K562 (cell line): ENCODE measurements around the gene ZNRF1. TPM values are rescaled to one million over a fixed set of nuclear protein-coding genes. Genes with fewer than 3 reads are reported as not detected.

Experiments used
- ATAC-seq: fragments of 200-7000 bp; cut with Tn5 transposase; 3 replicates; pipeline ENCODE4 v1.9.1; 2020; ENCODE audit warnings: moderate library complexity
- BruUV-seq: library from RNA; stranded (reverse); fragments of 400-500 nt; replicated peaks from 2 replicates; lab custom pipeline; 2021; lab: Mats Ljungman, UMichigan
- CTCF ChIA-PET: fragments of 300-600 bp; formaldehyde crosslinking; extraction: SDS; loops from one replicate; lab custom pipeline; 2021; ENCODE audit warnings: low intra/inter-chr PET ratio; lab: Yijun Ruan, JAX
- POLR2A ChIA-PET: fragments of 300-600, 350-650 bp; sonication (Branson Sonifier 250); formaldehyde crosslinking; extraction: SDS; loops from one replicate; lab custom pipeline; 2021; ENCODE audit warnings: antibody characterized with exemption, inconsistent platforms; lab: Yijun Ruan, JAX
- DNase-seq, 4 experiments: peaks; one replicate each; pipeline versions ENCODE4 v3.0.0 to v3.0.0-alpha.2; 2011 to 2018; ENCODE audit warnings: low spot score in 3 of 4, mixed read lengths in 3 of 4; ENCODE audit errors: extremely low read depth in 1 of 4
- FAIRE-seq: peaks from 2 replicates; lab custom pipeline; 2011; peaks lifted over from hg19 to GRCh38; lab: Jason Lieb, UNC
- H2AFZ ChIP-seq: 2 replicates; pipeline ENCODE4 v1.6.0; 2011; ENCODE audit warnings: low read depth, low read length, control low read depth, inconsistent platforms
- H3K27ac ChIP-seq: fragments of 200-600 bp; 3 replicates; pipeline ENCODE4 v1.8.0; 2011; ENCODE audit warnings: low read depth, mild to moderate bottlenecking, control low read depth, inconsistent platforms, low read length, moderate library complexity, mixed read lengths; ENCODE audit errors: extremely low read depth
- H3K27me3 ChIP-seq, 2 experiments: fragments of 300-600 bp in 1 of 2; 2 replicates in 1 of 2; 3 replicates in 1 of 2; pipeline versions ENCODE4 v1.6.0 to v1.8.0; 2011; ENCODE audit warnings: inconsistent platforms in 2 of 2, low read length in 2 of 2, mild to moderate bottlenecking in 1 of 2, mixed read lengths in 1 of 2, moderate library complexity in 1 of 2; ENCODE audit not compliant: control insufficient read depth in 2 of 2, insufficient read depth in 2 of 2
- H3K36me3 ChIP-seq: fragments of 300-600 bp; 3 replicates; pipeline ENCODE4 v1.8.0; 2011; ENCODE audit warnings: mild to moderate bottlenecking, low read length, inconsistent platforms; ENCODE audit not compliant: control insufficient read depth, insufficient read depth
- H3K4me1 ChIP-seq, 2 experiments: fragments of 200-600 bp in 1 of 2; replicated peaks in 1 of 2; 2 replicates in 1 of 2; 3 replicates in 1 of 2; pipeline versions ENCODE4 v1.5.1 to v1.8.0; 2011; ENCODE audit warnings: inconsistent platforms in 2 of 2, low read length in 2 of 2, mild to moderate bottlenecking in 1 of 2, mixed read lengths in 1 of 2, moderate library complexity in 1 of 2; ENCODE audit not compliant: control insufficient read depth in 2 of 2, insufficient read depth in 2 of 2
- H3K4me2 ChIP-seq: 2 replicates; pipeline ENCODE4 v1.6.1; 2011; ENCODE audit warnings: low read length, control low read depth, inconsistent platforms, mixed read lengths; ENCODE audit not compliant: insufficient read depth
- H3K4me3 ChIP-seq: fragments of 200-600 bp; sonication (generic), shearing (Covaris generic); 2 replicates; pipeline ENCODE4 v1.5.1; 2016; ENCODE audit warnings: control low read depth, inconsistent platforms
- H3K79me2 ChIP-seq: fragments of 200-600 bp; 3 replicates; pipeline ENCODE4 v1.8.0; 2011; ENCODE audit warnings: low read length, inconsistent platforms; ENCODE audit not compliant: control insufficient read depth, insufficient read depth
- H3K9ac ChIP-seq, 2 experiments: 2 replicates each; pipeline versions ENCODE4 v1.6.0 to v1.6.1; 2011; ENCODE audit warnings: low read depth in 2 of 2, low read length in 2 of 2, control low read depth in 1 of 2, inconsistent platforms in 1 of 2, mild to moderate bottlenecking in 1 of 2, mixed read lengths in 1 of 2; ENCODE audit not compliant: insufficient read depth in 1 of 2
- H3K9me1 ChIP-seq: one replicate; pipeline ENCODE4 v1.6.0; 2011; ENCODE audit warnings: inconsistent platforms, mild to moderate bottlenecking, low read length, moderate library complexity; ENCODE audit not compliant: control insufficient read depth, insufficient read depth
- H3K9me3 ChIP-seq: replicated peaks from 2 replicates; pipeline ENCODE4 v1.5.1; 2011; ENCODE audit warnings: low read depth, low read length, inconsistent platforms; ENCODE audit not compliant: control insufficient read depth, insufficient read depth
- H4K20me1 ChIP-seq: replicated peaks from 2 replicates; pipeline ENCODE4 v1.6.1; 2011; ENCODE audit warnings: low read length, inconsistent platforms, mixed read lengths; ENCODE audit not compliant: control insufficient read depth, insufficient read depth
- CEBPB ChIP-seq: fragments of 450-650 bp; IDR thresholded peaks from 2 replicates; pipeline ENCODE4 v1.6.1; 2016; ENCODE audit warnings: missing genetic modification characterization, missing compliant biosample characterization
- GATAD2B ChIP-seq: fragments of 450-650 bp; IDR thresholded peaks from 2 replicates; pipeline ENCODE4 v1.6.1; 2017; ENCODE audit warnings: mild to moderate bottlenecking, borderline replicate concordance
- HDAC1 ChIP-seq, 2 experiments: fragments of 450-650 bp; IDR thresholded peaks; 2 replicates each; pipeline ENCODE4 v1.6.1; 2016 to 2017; ENCODE audit warnings: inconsistent platforms in 1 of 2, mild to moderate bottlenecking in 1 of 2, moderate library complexity in 1 of 2
- HEY1 ChIP-seq: fragments of 250-450 bp; sonication (Bioruptor Pico); IDR thresholded peaks from 2 replicates; pipeline ENCODE4 v1.5.0; 2020; ENCODE audit warnings: mild to moderate bottlenecking, moderate library complexity, borderline replicate concordance
- NEUROD1 ChIP-seq: fragments of 150-350 bp; IDR thresholded peaks from 2 replicates; pipeline ENCODE4 v1.6.1; 2014; ENCODE audit warnings: borderline replicate concordance, low read length, low read depth; ENCODE audit not compliant: partially characterized antibody
- NFIX ChIP-seq: fragments of 250-450 bp; sonication (Bioruptor Pico); IDR thresholded peaks from 2 replicates; pipeline ENCODE4 v1.4.0; 2020; ENCODE audit warnings: low read depth, mild to moderate bottlenecking, moderate library complexity
- NR2C2 ChIP-seq, 2 experiments: fragments of 200-800 bp in 1 of 2; sonication (Bioruptor generic) in 1 of 2; sonication (generic) in 1 of 2; formaldehyde crosslinking in 1 of 2; IDR thresholded peaks; 2 replicates each; pipeline versions ENCODE4 v1.6.1 to v1.8.0; 2016 to 2022; ENCODE audit warnings: mild to moderate bottlenecking in 1 of 2, missing compliant biosample characterization in 1 of 2, missing genetic modification characterization in 1 of 2, missing genetic modification reagents in 1 of 2
- TAF15 ChIP-seq: fragments of 200-400 bp; formaldehyde crosslinking; IDR thresholded peaks from 2 replicates; pipeline ENCODE4 v1.6.1; 2017; ENCODE audit warnings: mild to moderate bottlenecking, low read depth, low read length, moderate library complexity
- ZBED1 ChIP-seq: IDR thresholded peaks from 2 replicates; pipeline ENCODE4 v1.6.1; 2014
- ZNF197 ChIP-seq: fragments of 200-800 bp; sonication (Bioruptor generic); IDR thresholded peaks from 2 replicates; pipeline ENCODE4 v1.6.1; 2016; ENCODE audit warnings: low read depth, missing genetic modification characterization, missing compliant biosample characterization
- ZNF24 ChIP-seq: fragments of 450-650 bp; IDR thresholded peaks from 2 replicates; pipeline ENCODE4 v1.6.1; 2016
- ZNF76 ChIP-seq: fragments of 250-450 bp; sonication (Bioruptor Pico); IDR thresholded peaks from 2 replicates; pipeline ENCODE4 v1.4.0; 2020; ENCODE audit warnings: mild to moderate bottlenecking, moderate library complexity, borderline replicate concordance
- WGBS: fragments of 100-300 bp; shearing (Covaris generic); methylation state at CpG from one replicate; pipeline ENCODE4 v1.1.6; 2016; ENCODE audit warnings: low coverage, mixed read lengths; ENCODE audit not compliant: insufficient coverage; ENCODE audit errors: missing lambda C conversion rate; 5-methylcytosine and 5-hydroxymethylcytosine counted together
- in situ Hi-C: fragments of 300-500 bp; cut with MboI; formaldehyde crosslinking; loops from 4 replicates; pipeline ENCODE4 v1.15.0; 2018; ENCODE audit warnings: inconsistent platforms, mixed read lengths
- intact Hi-C: fragments of 100-400 bp; cut with micrococcal nuclease; formaldehyde crosslinking; loops from 2 replicates; pipeline ENCODE4 v1.14.2; 2022
- polyA plus RNA-seq, 8 experiments: library from polyadenylated mRNA; depleted of rRNA in 4 of 8; stranded (reverse) in 5 of 8; unstranded in 3 of 8; fragments of >200 nt; fragmentation: Nextera tagmentation in 2 of 8; fragmentation: Illumina TruSeq in 1 of 8; extraction: Ambion mirVana in 2 of 8; extraction: Trizol in 1 of 8; gene quantifications; 2 replicates each; pipeline versions ENCODE4 v1.2.1 to v1.2.3, GENCODE V29; 2011 to 2014; ENCODE audit warnings: inconsistent platforms in 1 of 8, missing spikeins in 1 of 8
- total RNA-seq, 7 experiments: library from RNA; depleted of rRNA in 6 of 7; stranded (reverse); fragments of >200 nt in 6 of 7; fragmentation: Illumina TruSeq in 2 of 7; extraction: Trizol in 2 of 7; gene quantifications; 2 replicates each; pipeline versions ENCODE4 v1.2.1 to v1.2.3, GENCODE V29; 2011 to 2021; ENCODE audit warnings: low replicate concordance in 1 of 7
- TF ChIP-seq, protein P1 (sequence below): fragments of 450-650 bp; formaldehyde crosslinking; IDR thresholded peaks from 2 replicates; pipeline ENCODE4 v1.4.0; 2020; ENCODE audit warnings: mild to moderate bottlenecking, moderate library complexity
- TF ChIP-seq, protein P2 (sequence below): IDR thresholded peaks from 2 replicates; pipeline ENCODE4 v1.6.1; 2011; ENCODE audit warnings: borderline replicate concordance, low read depth, mild to moderate bottlenecking, moderate library complexity, low read length; ENCODE audit not compliant: insufficient read depth, poor library complexity, severe bottlenecking
- TF ChIP-seq, protein P3 (sequence below): fragments of 250-450 bp; sonication (Bioruptor Pico); IDR thresholded peaks from 2 replicates; pipeline ENCODE4 v1.9.0; 2021; ENCODE audit warnings: mild to moderate bottlenecking, inconsistent platforms
- TF ChIP-seq, protein P4 (sequence below): fragments of 450-650 bp; IDR thresholded peaks from 2 replicates; pipeline ENCODE4 v1.6.1; 2016; ENCODE audit warnings: missing biosample characterization, missing genetic modification characterization

Gene ZNRF1
- total and polyA plus RNA-seq, 9 of the 15 experiments (the other 6 are each of a cell fraction or from before 2014, with no cell fraction given): 9.5 to 37.7 (median 20.0) TPM

DNA sequence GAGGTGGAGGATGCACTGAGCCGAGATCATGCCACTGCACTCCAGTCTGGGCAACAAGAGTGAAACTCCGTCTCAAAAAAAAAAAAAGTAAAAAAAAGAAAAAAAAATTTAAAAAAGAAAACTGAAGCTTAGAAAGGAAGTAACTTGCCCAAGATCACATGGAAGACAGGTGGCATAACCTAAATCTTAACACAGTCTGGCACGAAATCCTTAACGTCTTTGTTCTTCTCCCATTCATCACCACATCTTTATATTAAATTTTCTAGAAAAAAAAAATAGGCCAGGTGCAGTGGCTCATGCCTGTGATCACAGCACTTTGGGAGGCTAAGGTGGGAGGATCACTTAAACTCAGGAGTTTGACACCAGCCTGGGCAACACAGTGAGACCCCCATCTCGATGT lies 23.2 kb upstream of the ZNRF1 start:
- ATAC-seq: no peak
- BruUV-seq: no TSS peak
- Histone ChIP-seq H3K9ac (no peak overlapping the region), H4K20me1 (0 out of 2 replicates have a peak, but pooled peaks cover 8% of the 10 kb centered on the region), H2AFZ (no peak overlapping the region), H3K27ac (no peak overlapping the region), H3K79me2 (peaks cover 14% of the 10 kb centered on the region), H3K27me3 (no peaks in the 10 kb centered on the region), H3K4me2 (no peak overlapping the region), H3K4me1 (no peaks in the 10 kb centered on the region; a peak in 1 of 5 replicates), H3K9me1 (no peaks in the 10 kb centered on the region), H3K9me3 (no peaks in the 10 kb centered on the region), H3K4me3 (no peak overlapping the region), H3K36me3 (peaks cover 36% of the 10 kb centered on the region; the same call in 1 of the 3 replicates)
- POLR2A ChIA-PET: no interaction called here
- TF ChIP-seq NFIX (CRISPR knock-in tag) (no peak), ZNF24 (no peak), HDAC1 (IDR thresholded peaks at IDR 0.05) (no peak), HEY1 (CRISPR knock-in tag) (no peak), CEBPB (no peak), ZNF76 (CRISPR knock-in tag) (no peak), NEUROD1 (no peak), GATAD2B (no peak), ZBED1 (no peak), TAF15 (no peak), NR2C2 (CRISPR knock-in tag; IDR thresholded peaks at IDR 0.05) (no peak), NR2C2 (tag; IDR thresholded peaks at IDR 0.05) (no peak), ZNF197 (CRISPR knock-in tag) (no peak)
- TF ChIP-seq, protein P1, sequence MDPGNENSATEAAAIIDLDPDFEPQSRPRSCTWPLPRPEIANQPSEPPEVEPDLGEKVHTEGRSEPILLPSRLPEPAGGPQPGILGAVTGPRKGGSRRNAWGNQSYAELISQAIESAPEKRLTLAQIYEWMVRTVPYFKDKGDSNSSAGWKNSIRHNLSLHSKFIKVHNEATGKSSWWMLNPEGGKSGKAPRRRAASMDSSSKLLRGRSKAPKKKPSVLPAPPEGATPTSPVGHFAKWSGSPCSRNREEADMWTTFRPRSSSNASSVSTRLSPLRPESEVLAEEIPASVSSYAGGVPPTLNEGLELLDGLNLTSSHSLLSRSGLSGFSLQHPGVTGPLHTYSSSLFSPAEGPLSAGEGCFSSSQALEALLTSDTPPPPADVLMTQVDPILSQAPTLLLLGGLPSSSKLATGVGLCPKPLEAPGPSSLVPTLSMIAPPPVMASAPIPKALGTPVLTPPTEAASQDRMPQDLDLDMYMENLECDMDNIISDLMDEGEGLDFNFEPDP (CRISPR knock-in tag): no peak
- TF ChIP-seq, protein P2, sequence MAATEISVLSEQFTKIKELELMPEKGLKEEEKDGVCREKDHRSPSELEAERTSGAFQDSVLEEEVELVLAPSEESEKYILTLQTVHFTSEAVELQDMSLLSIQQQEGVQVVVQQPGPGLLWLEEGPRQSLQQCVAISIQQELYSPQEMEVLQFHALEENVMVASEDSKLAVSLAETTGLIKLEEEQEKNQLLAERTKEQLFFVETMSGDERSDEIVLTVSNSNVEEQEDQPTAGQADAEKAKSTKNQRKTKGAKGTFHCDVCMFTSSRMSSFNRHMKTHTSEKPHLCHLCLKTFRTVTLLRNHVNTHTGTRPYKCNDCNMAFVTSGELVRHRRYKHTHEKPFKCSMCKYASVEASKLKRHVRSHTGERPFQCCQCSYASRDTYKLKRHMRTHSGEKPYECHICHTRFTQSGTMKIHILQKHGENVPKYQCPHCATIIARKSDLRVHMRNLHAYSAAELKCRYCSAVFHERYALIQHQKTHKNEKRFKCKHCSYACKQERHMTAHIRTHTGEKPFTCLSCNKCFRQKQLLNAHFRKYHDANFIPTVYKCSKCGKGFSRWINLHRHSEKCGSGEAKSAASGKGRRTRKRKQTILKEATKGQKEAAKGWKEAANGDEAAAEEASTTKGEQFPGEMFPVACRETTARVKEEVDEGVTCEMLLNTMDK: no peak
- TF ChIP-seq, protein P3, sequence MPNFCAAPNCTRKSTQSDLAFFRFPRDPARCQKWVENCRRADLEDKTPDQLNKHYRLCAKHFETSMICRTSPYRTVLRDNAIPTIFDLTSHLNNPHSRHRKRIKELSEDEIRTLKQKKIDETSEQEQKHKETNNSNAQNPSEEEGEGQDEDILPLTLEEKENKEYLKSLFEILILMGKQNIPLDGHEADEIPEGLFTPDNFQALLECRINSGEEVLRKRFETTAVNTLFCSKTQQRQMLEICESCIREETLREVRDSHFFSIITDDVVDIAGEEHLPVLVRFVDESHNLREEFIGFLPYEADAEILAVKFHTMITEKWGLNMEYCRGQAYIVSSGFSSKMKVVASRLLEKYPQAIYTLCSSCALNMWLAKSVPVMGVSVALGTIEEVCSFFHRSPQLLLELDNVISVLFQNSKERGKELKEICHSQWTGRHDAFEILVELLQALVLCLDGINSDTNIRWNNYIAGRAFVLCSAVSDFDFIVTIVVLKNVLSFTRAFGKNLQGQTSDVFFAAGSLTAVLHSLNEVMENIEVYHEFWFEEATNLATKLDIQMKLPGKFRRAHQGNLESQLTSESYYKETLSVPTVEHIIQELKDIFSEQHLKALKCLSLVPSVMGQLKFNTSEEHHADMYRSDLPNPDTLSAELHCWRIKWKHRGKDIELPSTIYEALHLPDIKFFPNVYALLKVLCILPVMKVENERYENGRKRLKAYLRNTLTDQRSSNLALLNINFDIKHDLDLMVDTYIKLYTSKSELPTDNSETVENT (CRISPR knock-in tag): no peak
- TF ChIP-seq, protein P4, sequence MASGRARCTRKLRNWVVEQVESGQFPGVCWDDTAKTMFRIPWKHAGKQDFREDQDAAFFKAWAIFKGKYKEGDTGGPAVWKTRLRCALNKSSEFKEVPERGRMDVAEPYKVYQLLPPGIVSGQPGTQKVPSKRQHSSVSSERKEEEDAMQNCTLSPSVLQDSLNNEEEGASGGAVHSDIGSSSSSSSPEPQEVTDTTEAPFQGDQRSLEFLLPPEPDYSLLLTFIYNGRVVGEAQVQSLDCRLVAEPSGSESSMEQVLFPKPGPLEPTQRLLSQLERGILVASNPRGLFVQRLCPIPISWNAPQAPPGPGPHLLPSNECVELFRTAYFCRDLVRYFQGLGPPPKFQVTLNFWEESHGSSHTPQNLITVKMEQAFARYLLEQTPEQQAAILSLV: no peak
- intact Hi-C loops (no loop called here), in situ Hi-C loops (no loop called here)
- no peak for DNase-seq
- CTCF ChIA-PET: no interaction called here
- no peak for FAIRE-seq
- 94% methylated on average over 5 of the region's 5 CpGs for WGBS
